HG03066 (cell line): ENCODE results near the gene PRKAR2A.

Experiments
- ATAC-seq: cut with Tn5 transposase; IDR thresholded peaks from one replicate; pipeline ENCODE4 v1.9.1; 2021; ENCODE audit warnings: low read depth; ENCODE audit not compliant: unreplicated experiment

PRKAR2A gene

DNA sequence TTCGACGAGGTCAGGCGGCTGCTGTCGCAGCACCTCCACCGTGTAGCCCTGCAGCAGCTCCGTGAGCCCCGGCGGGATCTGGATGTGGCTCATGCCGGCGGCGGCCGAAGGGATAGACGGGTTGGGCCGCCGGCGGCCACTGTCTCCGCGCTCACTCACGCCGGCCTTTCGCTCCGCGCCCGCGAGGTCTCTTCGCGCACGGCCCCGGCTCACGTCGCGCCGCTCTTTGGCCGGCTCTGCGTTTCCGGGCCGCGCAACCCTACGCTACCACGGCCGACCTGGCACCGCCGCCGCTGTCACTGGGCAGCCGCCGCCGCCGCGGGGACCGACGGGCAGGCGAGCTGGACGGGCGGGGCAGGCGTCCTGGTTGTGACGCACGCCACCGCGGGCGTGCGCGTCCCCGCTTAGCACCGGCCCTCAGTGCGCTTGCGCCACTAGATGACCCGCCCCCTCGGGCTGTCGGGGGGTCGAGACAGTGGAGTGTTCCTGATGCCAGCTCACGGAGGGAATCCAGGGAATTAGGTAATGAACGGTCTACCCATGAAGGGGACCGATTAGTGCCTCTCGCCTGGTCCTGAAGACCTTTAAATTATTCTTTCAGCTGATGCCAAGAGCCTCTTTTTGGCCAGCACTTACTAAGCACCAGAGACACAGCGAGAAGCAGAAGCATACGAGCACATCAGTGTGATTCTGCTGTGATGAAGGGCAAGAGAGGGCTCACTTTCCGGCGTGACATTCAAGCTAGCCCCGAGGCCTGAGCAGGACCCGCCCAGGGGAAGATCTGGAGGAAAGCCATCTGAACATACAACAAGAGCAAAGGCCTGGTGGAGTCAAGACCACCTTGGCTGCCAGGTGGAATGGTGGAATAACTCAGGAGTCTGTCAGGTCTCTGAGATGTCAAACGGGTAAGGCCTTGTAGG, at the start of gene PRKAR2A:
PRKAR2A (minus strand) TSS at position 371 of the 920 bp plus-strand sequence; CDS start at position 93, 278 bp downstream.
- peak; percentile 86 for ATAC-seq

DNA sequence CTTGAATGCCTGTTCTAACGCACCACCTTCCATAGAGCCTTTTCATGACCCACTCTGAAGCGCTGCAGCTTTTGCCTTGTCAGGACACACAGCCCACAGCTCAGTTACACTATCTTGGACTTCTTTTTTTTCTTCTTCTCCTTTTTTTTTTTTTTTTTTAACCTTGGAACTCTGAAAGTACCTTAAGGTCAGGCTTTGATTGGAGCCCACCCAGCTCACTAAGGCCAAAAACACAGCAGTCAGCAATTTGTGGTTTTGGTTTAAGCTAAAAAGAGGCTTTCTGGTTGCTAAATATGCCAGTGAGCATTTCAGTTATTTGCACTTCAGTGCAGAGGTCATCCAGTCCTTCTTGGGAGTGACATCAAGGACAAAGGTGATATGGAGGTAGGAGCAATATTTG, 49.3 kb upstream of the PRKAR2A start:
- no peak for ATAC-seq

DNA sequence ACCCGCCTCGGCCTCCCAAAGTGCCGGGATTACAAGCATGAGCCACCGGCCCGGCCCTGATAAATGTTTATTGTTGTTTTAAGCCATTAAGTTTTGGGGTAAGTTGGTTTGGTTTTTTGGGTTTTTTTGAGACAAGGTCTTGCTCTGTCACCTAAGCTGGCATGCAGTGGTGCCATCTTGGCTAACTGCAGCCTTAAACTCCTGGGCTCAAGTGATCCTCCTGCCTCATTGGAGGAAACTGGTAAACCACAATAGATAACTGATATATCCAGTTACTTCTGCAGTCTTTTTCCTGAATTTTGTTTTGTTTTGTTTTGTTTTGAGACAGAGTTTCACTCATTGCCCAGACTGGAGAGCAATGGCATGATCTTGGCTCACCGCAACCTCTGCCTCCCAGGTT, 46.8 kb upstream of the PRKAR2A start:
- no peak for ATAC-seq

DNA sequence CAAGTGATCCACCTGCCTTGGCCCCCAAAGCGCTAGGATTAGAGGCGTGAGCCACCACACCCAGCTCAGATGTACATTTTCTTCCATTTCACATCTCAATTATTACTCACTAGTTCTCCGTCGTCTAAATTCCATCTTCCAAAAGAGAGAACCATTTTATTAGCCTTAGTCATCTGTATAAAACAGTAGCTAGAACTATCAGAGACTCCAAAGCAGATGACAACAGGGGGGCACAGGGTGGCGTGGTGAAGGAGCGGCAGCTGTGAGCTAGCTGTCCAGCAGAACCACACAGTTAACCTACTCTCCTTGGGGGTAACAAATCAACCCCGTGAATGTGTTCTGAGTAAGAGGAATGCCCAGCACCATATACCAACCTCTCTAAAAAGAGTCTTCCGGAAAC, 43.9 kb upstream of the PRKAR2A start:
- no peak for ATAC-seq

DNA sequence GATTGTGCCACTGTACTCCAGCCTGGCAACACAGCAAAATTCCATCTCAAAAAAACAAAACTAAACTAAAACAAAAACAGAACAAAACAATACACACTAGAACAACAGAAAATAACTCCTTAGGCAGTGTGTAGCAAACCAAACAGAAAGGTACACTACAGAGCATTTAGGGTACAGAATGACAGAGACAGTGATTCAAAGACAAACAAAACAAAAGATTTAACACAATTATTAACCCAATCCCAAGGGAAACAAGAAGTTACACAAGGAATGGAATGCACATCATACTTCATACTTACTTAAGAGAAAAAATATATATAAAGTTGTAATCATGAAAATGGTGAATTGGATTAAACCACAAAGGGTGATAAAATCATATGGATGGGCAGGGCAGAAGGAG, 38.1 kb upstream of the PRKAR2A start:
- ATAC-seq, result no peak

DNA sequence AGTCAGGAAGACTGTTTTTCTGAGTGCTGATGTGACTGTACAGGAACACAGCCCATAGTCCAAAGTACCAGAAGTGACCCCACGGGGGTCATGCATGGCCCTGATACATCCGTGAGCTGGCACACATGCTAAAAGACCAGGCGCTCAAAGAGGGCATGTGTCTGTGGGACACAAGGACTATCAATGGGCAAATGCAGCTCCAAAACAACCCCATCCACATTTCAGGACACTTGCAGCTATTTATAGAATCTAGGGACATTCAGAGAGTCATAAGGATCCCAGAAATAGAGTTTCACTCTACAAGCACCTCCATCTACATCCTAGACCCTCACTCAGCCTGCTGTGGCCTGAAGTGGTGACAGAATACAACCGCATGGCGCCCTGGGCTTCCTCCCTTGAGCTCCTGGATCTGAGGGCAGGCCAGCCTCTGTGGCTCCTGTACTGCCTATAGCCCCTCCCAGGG, 34.0 kb upstream of the PRKAR2A start:
- ATAC-seq, result no peak

DNA sequence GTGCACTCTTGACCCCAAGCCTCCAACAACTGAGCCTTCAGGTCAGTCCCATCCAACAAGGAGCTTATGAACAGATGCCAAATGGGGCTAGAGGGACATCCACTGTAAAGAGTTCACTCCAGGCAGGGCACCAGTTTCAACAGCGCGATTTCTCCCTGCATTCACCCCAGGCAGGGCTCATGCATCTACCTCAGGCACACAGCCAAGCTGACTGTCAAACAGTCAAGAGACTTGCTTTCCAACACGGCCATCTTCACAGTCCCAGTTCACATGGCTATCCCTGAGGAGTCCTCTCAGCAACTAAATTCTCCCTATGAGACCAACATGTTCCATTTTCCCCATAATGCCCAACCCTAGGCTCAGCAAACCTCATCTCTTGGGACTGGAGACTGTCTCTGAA, 33.3 kb upstream of the PRKAR2A start:
- no peak for ATAC-seq

DNA sequence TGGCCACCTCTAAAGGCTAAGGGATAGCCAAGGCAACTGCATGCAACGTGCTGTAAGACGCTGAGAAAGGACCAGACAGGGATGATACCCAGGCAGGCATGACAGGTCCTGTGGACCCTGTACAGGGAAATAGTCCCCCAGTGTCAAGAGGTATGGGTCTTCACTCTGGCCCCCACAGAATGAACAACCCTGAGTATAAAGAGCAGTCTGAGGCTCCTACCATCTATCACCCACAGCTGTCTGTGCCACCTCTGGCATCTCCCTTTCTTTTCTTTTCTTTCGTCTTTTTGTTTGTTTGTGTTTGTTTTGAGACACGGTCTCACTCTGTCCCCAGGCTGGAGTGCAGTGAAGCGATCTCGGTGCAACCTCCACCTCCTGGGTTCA, 32.3 kb upstream of the PRKAR2A start:
- ATAC-seq, result no peak

DNA sequence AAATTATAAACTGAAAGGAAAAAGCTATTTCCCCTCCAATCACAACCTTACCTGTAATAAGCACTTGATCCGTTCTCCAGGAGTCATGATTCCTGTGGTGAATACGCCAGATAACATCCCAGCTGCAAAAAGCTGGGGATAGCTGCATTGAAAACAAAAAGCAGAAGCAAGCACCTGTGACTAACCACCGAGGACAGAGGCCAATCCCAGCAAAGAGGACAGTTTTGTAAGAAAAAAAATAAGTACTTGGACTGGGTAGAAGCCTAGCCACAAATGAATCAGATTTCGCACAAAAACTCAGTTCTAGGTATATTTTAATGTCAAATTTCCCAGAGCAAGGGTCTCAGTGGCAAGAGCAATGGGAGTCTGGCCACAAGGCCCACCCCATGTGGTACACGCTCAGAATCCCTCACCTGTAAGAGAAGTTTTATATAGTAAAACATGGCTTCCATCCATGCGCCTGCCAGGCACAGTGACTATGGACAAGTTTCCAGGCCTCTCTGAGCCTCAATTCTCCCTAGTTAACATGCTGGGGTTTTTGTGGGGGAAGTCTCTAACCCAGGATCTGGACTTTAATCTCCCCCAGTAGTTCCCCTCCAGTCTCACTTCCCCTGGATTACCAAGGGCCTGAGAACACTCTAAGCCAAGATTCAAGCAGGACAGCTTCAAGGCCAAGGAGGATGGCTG, 31.8 kb upstream of the PRKAR2A start:
- no peak for ATAC-seq

DNA sequence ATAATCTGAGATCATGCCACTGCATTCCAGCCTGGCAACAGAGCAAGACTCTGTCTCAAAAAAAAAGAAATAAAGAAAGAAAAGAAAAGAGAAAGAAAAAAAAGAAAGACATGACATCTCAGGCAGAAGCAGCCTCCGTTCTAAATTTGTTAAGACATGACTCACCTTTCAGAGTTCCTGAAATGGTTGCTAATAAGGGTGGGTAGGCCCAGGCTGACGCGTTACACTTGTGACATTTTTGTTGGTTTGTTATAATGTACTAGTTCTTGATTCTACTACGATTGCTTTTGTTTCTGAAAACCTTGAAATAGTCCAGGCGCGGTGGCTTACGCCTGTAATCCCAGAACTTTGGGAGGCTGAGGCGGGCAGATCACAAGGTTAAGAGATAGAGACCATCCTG, 30.0 kb upstream of the PRKAR2A start:
- no peak for ATAC-seq

DNA sequence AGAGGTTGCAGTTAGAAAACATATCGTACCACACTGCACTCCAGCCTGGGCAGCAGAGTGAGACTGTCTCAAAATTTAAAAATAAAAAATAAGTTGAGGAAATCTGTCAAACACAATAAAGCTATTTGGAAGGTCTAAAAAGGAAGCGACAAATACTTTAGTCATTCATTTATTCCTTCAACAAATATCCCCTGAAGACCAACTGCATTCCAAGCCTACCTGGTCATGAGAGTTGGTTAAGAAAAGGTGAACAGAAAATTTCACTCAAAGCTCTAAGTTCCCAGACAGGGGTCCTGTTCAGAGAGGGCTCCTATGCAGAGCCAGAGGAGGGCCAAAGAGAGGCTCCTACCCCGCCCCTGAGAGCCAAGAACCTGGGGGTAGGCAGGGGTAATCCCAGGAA, 15.4 kb upstream of the PRKAR2A start:
- no peak for ATAC-seq

DNA sequence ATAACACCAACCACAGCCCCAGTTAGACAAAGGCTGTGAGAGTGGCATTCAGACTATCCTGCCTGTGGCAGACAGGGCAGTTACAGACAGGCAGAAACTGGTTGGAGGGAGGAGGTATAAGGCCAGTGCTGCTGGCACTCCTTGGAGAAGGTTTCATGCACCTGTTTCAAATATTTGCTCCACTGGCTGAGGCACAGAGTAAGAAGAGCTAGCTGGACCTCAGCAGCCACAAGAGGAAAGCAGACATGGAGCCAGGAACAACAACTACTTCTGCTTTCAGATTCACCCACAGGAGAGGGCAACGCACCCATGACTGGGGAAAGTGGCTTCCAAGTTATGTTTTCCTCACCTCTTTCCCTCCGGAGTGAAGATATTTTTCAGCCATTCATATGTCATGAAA, 11.5 kb upstream of the PRKAR2A start:
- ATAC-seq, result no peak

DNA sequence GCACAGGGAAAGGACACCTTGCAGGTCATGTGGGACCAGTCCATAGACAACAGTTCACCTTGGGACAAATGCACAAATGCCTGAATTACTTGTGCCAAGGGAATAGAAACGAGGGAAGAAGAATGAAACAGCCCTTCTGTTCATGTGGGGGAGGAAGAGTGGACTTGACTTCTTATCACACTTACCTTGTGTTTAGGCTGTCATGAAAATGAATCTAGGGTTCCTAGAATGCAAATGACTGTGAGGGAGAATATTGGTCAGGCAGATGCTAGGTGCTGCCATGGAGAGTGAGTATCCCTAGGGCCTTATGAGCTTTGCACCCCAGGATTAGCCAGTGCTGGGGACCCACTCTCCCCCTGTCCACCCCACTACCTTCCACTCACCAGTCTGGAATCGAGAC, 11.0 kb upstream of the PRKAR2A start:
- no peak for ATAC-seq

DNA sequence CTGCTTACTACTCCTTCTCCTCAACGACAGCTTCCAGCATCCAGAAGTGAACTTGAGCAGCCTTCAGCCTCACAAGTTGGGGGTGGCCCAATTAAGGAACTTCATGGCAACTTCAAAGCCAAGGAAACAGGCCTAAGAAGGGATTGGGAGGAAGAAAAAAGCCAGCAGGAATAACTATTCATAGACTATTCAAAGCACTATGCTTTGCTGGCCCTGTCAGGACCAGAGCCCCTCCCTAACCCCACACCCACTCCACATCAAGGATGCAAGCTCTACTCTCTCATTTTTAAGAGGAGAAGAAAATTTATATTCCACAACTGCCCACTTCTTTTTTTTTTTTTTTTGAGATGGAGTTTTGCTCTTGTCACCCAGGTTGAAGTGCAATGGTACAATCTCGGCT, 10.0 kb upstream of the PRKAR2A start:
- no peak for ATAC-seq

DNA sequence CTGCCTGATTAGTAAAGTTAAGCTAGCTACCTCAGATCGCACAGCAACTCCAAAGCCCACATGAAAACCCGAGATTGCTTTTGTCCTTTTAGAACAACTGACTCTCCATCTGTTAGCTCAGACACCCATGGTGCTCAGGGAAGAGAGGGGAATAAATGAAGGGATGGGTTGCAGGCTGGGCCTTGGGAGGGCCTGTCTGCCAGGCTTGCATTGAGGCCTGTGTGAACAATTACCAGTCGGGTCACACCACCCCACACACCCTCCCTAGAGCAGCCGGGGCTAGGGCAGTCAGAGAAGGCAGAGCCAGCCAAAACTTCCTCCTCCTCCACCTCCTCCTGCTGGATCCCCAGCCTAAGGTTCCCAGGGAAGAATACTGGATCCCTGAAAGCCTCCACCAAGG, 8.8 kb upstream of the PRKAR2A start:
- no peak for ATAC-seq

DNA sequence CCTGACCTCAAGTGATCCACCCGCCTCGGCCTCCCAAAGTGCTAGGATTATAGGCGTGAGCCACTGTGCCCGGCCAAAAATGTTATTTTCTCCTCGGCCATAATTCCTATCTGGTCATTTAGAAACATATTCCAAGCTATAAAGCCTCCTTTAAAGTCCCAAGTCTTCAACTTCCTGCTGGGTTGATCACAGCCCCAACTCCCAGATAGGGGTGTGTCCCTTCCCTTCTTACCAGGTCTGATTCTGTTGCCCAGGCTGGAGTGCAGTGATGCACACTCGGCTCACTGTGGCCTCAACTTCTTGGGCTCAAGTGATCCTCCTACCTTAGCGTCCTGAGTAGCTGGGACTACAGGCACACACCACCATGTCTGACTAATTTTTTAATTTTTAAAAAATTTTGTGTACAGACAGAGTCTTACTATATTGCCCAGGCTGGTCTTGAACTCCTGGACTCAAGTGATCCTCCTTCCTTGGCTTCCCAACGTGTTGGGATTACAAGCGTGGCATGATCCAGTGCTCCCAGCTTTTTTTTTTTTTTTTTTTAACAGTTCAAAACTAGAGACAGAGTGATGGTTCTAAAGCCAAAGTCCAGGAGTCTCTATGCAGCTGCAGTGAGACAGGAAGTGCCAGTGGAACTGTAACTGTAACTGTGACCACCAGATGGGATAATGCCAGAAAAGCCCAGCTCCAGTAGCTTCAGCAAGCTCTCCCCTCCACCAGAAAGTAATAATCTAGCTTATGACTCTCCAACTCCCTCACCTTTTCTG, 8.2 kb upstream of the PRKAR2A start:
- no peak for ATAC-seq

DNA sequence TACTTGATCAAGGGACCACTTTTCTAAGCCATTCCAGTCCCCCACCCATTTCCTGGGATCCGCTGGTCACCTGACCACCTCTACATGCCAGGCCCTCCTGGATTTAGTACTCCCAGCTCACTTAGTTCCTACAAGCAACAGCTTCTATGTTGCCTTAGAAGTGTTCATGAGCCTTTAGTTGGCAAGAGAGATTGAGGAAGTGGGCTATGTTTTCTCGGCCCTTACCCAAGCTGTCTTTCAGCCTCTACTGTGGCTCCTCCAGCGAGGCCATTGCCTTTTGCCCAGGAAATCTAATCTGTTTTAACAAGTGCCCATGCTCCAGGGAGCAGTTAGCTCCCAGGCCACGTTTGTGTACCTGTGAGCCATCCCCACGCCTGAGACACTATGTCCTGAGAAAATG, 4.5 kb upstream of the PRKAR2A start:
- ATAC-seq, result no peak

DNA sequence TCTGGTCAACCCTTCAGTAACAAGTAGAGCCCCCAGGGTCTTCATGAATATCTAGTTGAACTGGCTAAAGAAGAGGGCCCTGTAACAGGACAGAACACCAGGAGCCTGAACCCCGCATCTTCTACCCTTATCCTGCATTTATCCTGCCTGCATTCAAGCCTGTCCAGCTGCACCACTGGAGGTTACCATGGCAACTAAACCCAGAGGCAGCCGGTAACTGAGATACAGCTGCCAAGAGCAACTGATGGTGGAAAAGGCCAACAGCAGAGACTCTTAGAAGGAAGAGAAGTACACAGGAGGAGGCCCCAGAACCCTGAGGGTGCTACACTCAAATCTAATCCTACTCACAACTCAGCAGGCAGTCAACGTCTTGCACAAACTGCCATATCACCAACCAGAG, 3.7 kb upstream of the PRKAR2A start:
- no peak for ATAC-seq

DNA sequence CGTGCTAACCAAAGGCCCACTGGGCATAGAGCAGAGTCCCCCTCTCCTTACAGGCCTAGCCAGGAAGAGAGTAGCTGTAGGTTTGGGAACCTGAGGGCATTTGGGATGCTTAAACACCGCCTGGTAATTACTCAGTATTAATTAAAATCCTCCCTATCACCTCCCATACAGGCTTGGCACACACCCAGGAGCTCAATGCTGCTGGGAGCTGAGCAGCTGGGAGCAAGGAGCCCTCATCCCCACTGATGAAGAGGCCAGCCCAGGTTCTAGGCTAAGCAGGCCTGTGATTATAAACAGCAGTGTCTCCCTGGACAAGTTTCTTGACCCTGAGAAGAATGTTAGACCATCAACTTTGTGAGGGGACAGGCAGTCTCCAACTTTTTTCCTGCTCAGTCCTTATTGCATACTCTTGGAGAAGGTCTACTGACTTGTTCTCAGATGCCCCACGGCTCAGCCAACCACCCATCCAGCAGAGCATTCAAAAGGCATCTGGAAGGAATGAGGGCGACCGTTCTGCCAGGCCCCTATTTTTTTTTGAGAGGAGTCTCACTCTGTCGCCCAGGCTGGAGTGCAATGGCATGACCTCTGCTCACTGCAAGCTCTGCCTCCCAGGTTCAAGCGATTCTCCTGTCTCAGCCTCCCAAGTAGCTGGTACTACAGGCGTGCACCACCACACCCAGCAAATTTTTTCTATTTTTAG, 1.3 kb upstream of the PRKAR2A start:
- no peak for ATAC-seq

DNA sequence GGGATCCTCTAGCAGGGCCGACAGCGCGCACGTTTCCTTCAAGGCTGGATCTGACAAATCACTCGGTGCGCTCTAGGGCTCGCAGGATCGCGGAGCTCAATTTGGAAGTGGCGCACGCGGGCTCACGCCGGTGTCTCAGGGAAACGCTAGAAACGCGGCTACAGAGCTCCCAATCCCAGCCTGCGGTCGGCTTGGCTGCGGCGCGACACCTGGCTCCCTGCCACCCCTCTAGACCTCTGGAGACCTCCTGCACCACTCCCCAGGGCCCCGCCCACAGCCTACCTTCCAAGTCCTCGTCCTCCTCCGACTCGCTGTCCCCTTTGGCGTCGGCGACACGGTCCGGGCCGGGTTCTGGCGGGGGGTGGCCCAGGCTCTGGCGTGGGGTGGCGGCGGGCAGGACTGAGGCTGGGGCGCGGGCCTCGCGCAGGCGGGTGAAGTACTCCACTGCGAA, 596 bp downstream of the PRKAR2A start:
- ATAC-seq, result peak; percentile 41
